ENCODE measurements around the gene CELA2A. TPM values are rescaled to one million over a fixed set of nuclear protein-coding genes. Genes with fewer than 3 reads are reported as not detected.

The CELA2A gene
- total RNA-seq, 4 donors from 2014 or later: not detected

- DNase-seq: no peak
- H3K27me3 ChIP-seq: no peaks in the 10 kb centered on the region
- TF ChIP-seq POLR2A (IDR thresholded peaks at IDR 0.05): no peak
- TF ChIP-seq CTCF (IDR thresholded peaks at IDR 0.05): no peak
- H3K9me3 ChIP-seq: no peaks in the 10 kb centered on the region
- no peaks in the 10 kb centered on the region for H3K4me1 ChIP-seq
- peaks cover 0 to 46% (median 0%) of the 10 kb centered on the region in 3 donors for H3K36me3 ChIP-seq
- H3K4me3 ChIP-seq: no peak overlapping the region
- no peak overlapping the region for H3K27ac ChIP-seq
Observed at GRCh38 chr1:15492596-15492995, 36.1 kb downstream of the CELA2A start.

- Histone ChIP-seq H3K36me3 (peaks cover 0 to 46% (median 0%) of the 10 kb centered on the region in 3 donors), H3K9me3 (no peaks in the 10 kb centered on the region), H3K4me1 (no peaks in the 10 kb centered on the region), H3K4me3 (no peak overlapping the region), H3K27ac (no peak overlapping the region), H3K27me3 (no peaks in the 10 kb centered on the region)
- DNase-seq: no peak
- no peak for TF ChIP-seq POLR2A (IDR thresholded peaks at IDR 0.05)
- no peak for TF ChIP-seq CTCF (IDR thresholded peaks at IDR 0.05)
Observed at GRCh38 chr1:15493869-15494390, 37.4 kb downstream of the CELA2A start.

- Histone ChIP-seq H3K4me3 (no peak overlapping the region), H3K27ac (no peak overlapping the region), H3K4me1 (no peaks in the 10 kb centered on the region), H3K27me3 (no peaks in the 10 kb centered on the region), H3K36me3 (peaks cover 0 to 32% (median 0%) of the 10 kb centered on the region in 3 donors), H3K9me3 (no peaks in the 10 kb centered on the region)
- TF ChIP-seq POLR2A (IDR thresholded peaks at IDR 0.05) (no peak), CTCF (IDR thresholded peaks at IDR 0.05) (no peak)
- no peak for DNase-seq
Observed at GRCh38 chr1:15500184-15501178, 43.9 kb downstream of the CELA2A start.

GRCh38 chr1:15501208-15502032 lies 44.9 kb downstream of the CELA2A start:
- H3K4me3 ChIP-seq: no peak overlapping the region
- TF ChIP-seq CTCF (IDR thresholded peaks at IDR 0.05): peak; percentile 20 to 72 (median 59)
- TF ChIP-seq POLR2A (IDR thresholded peaks at IDR 0.05): no peak
- H3K27me3 ChIP-seq: no peaks in the 10 kb centered on the region
- peak; percentile 46 to 82 (median 73) for DNase-seq
- H3K4me1 ChIP-seq: no peaks in the 10 kb centered on the region
- no peaks in the 10 kb centered on the region for H3K9me3 ChIP-seq
- H3K27ac ChIP-seq: no peak overlapping the region
- peaks cover 0 to 35% (median 0%) of the 10 kb centered on the region in 3 donors for H3K36me3 ChIP-seq

- Histone ChIP-seq H3K9me3 (no peaks in the 10 kb centered on the region), H3K4me3 (no peak overlapping the region), H3K27me3 (no peaks in the 10 kb centered on the region), H3K4me1 (no peaks in the 10 kb centered on the region), H3K36me3 (peaks cover 0 to 44% (median 0%) of the 10 kb centered on the region in 3 donors), H3K27ac (no peak overlapping the region)
- TF ChIP-seq POLR2A (IDR thresholded peaks at IDR 0.05) (no peak), CTCF (IDR thresholded peaks at IDR 0.05) (no peak)
- no peak for DNase-seq
Observed at GRCh38 chr1:15504436-15504835, 47.9 kb downstream of the CELA2A start.

Data from Peyer's patch (tissue), 4 donors.